ENCODE measurements around the gene CUL7. TPM values are rescaled to one million over a fixed set of nuclear protein-coding genes. Genes with fewer than 3 reads are reported as not detected.
"Not testable (repeated sequence)": the region's sequence is repeated elsewhere in the genome, so short reads cannot be mapped to it uniquely, and the experiment has no call there.

CUL7 gene
- total and polyA plus RNA-seq, 5 experiments from 2014 or later = 1.6 to 14.4 (median 3.5) TPM

- Mint-ChIP-seq H3K36me3 (no peaks in the 10 kb centered on the region), H3K27ac (no peak overlapping the region), H3K27me3 (no peaks in the 10 kb centered on the region), H3K4me3 (no peak overlapping the region), H3K9me3 (no peaks in the 10 kb centered on the region), H3K4me1 (peaks cover 2 to 16% (median 12%) of the 10 kb centered on the region in 4 donors)
- ATAC-seq (no peak), DNase-seq (no peak)
- POLR2A ChIA-PET = interaction anchor here (0.5 to 1.6 kb wide), 2 partner anchors 10 to 37 kb away, joined by 3 read pairs; partner anchors contain the start of gene CUL7
Measured at GRCh38 chr6:43089874-43090558, 36.4 kb upstream of the CUL7 start.

GRCh38 chr6:43089467-43089866 lies 35.8 kb upstream of the CUL7 start:
- Mint-ChIP-seq H3K4me1 (peaks cover 2 to 16% (median 12%) of the 10 kb centered on the region in 4 donors), H3K27me3 (peaks cover 0 to 2% (median 0%) of the 10 kb centered on the region in 5 donors), H3K4me3 (no peak overlapping the region), H3K9me3 (no peaks in the 10 kb centered on the region), H3K36me3 (no peaks in the 10 kb centered on the region), H3K27ac (peak overlapping the region in 1 of 10 donors; percentile 46)
- ATAC-seq = no peak
- no peak for DNase-seq
- POLR2A ChIA-PET = interaction anchor here (0.5 to 1.6 kb wide), 2 partner anchors 10 to 36 kb away, joined by 3 read pairs; partner anchors contain the start of gene CUL7

GRCh38 chr6:43088654-43089056 lies 35.0 kb upstream of the CUL7 start:
- POLR2A ChIA-PET = no interaction called here

GRCh38 chr6:43086022-43086658 lies 32.5 kb upstream of the CUL7 start:
- Mint-ChIP-seq H3K4me1 (peaks cover 0 to under 1% (median 0%) of the 10 kb centered on the region in 4 donors), H3K4me3 (no peak overlapping the region), H3K27ac (no peak overlapping the region), H3K36me3 (no peaks in the 10 kb centered on the region), H3K27me3 (peaks cover 0 to 3% (median 0%) of the 10 kb centered on the region in 5 donors), H3K9me3 (no peaks in the 10 kb centered on the region)
- ATAC-seq (no peak), DNase-seq (no peak)
- POLR2A ChIA-PET = no interaction called here

More at GRCh38 chr6:43088654-43089056, 35.0 kb upstream of the CUL7 start:
- ATAC-seq (no peak), DNase-seq (no peak)
- peaks cover 0 to 11% (median 7%) of the 10 kb centered on the region in 4 donors for H3K4me1 Mint-ChIP-seq
- H3K27me3 Mint-ChIP-seq = peaks cover 0 to 3% (median 0%) of the 10 kb centered on the region in 5 donors
- no peaks in the 10 kb centered on the region for H3K36me3 Mint-ChIP-seq
- H3K4me3 Mint-ChIP-seq = no peak overlapping the region
- no peaks in the 10 kb centered on the region for H3K9me3 Mint-ChIP-seq
- H3K27ac Mint-ChIP-seq = no peak overlapping the region

- H3K4me3 Mint-ChIP-seq = no peak overlapping the region
- peaks cover 1 to 3% (median 2%) of the 10 kb centered on the region in 4 donors for H3K4me1 Mint-ChIP-seq
- H3K27me3 Mint-ChIP-seq = peaks cover 2 to 8% (median 5%) of the 10 kb centered on the region in 5 donors
- H3K36me3 Mint-ChIP-seq = no peaks in the 10 kb centered on the region
- no peak for ATAC-seq
- no peak overlapping the region for H3K27ac Mint-ChIP-seq
- no peaks in the 10 kb centered on the region for H3K9me3 Mint-ChIP-seq
- POLR2A ChIA-PET = interaction anchor here (0.6 kb wide), 1 partner anchor 466 kb away, joined by 3 read pairs; no protein-coding TSS in a partner anchor
- DNase-seq = no peak
Measured at GRCh38 chr6:43082806-43083655, 29.4 kb upstream of the CUL7 start.

- DNase-seq, H3K4me3 Mint-ChIP-seq, POLR2A ChIA-PET, H3K36me3 Mint-ChIP-seq, H3K9me3 Mint-ChIP-seq, H3K4me1 Mint-ChIP-seq, ATAC-seq: not testable (repeated sequence)
- Mint-ChIP-seq H3K27me3 (peaks cover 8 to 14% (median 13%) of the 10 kb centered on the region in 5 donors), H3K27ac (peak overlapping the region in 1 of 10 donors; percentile 73)
Measured at GRCh38 chr6:43081922-43082321, 28.3 kb upstream of the CUL7 start.

- POLR2A ChIA-PET = interaction anchor here (0.5 kb wide), 1 partner anchor 226 kb away, joined by 3 read pairs; no protein-coding TSS in a partner anchor
- no peak for ATAC-seq
Measured at GRCh38 chr6:43081043-43081442, 27.4 kb upstream of the CUL7 start.

GRCh38 chr6:43078691-43079090 lies 25.0 kb upstream of the CUL7 start:
- Mint-ChIP-seq H3K4me3 (peak overlapping the region in 1 of 10 donors; percentile 8), H3K27me3 (peaks cover 8 to 23% (median 13%) of the 10 kb centered on the region in 5 donors), H3K9me3 (no peaks in the 10 kb centered on the region), H3K27ac (no peak overlapping the region), H3K4me1 (peaks cover 3 to 11% (median 9%) of the 10 kb centered on the region in 4 donors), H3K36me3 (peaks cover 0 to 12% (median 0%) of the 10 kb centered on the region in 3 donors)
- DNase-seq (peak in 1 of 10 donors; percentile 19), ATAC-seq (no peak)
- POLR2A ChIA-PET = no interaction called here

More at GRCh38 chr6:43081043-43081442, 27.4 kb upstream of the CUL7 start:
- Mint-ChIP-seq H3K27ac (no peak overlapping the region), H3K27me3 (peaks cover 8 to 18% (median 13%) of the 10 kb centered on the region in 5 donors), H3K4me1 (peaks cover 3 to 9% (median 7%) of the 10 kb centered on the region in 4 donors), H3K36me3 (no peaks in the 10 kb centered on the region), H3K4me3 (no peak overlapping the region), H3K9me3 (no peaks in the 10 kb centered on the region)
- DNase-seq = no peak

- Mint-ChIP-seq H3K27ac (peak overlapping the region in 3 of 10 donors; percentile 3 to 15 (median 5)), H3K4me1 (peaks cover 3 to 11% (median 9%) of the 10 kb centered on the region in 4 donors), H3K4me3 (peak overlapping the region in 9 of 10 donors; percentile 3 to 77 (median 64)), H3K27me3 (peaks cover 8 to 23% (median 13%) of the 10 kb centered on the region in 5 donors), H3K9me3 (no peaks in the 10 kb centered on the region), H3K36me3 (peaks cover 0 to 19% (median 4%) of the 10 kb centered on the region in 3 donors)
- POLR2A ChIA-PET = no interaction called here
- ATAC-seq (no peak), DNase-seq (peak in 1 of 10 donors; percentile 36)
Measured at GRCh38 chr6:43077981-43078511, 24.4 kb upstream of the CUL7 start.

- DNase-seq (peak in 1 of 10 donors; percentile 59), ATAC-seq (no peak)
- Mint-ChIP-seq H3K36me3 (peaks cover 0 to 26% (median 10%) of the 10 kb centered on the region in 3 donors), H3K9me3 (no peaks in the 10 kb centered on the region), H3K4me3 (peak overlapping the region; percentile 55 to 79 (median 66)), H3K27me3 (peaks cover 8 to 23% (median 13%) of the 10 kb centered on the region in 5 donors), H3K4me1 (peaks cover 3 to 11% (median 9%) of the 10 kb centered on the region in 4 donors), H3K27ac (peak overlapping the region in 1 of 10 donors; percentile 15)
- POLR2A ChIA-PET = interaction anchor here (0.7 kb wide), 1 partner anchor 13 kb away, joined by 3 read pairs; no protein-coding TSS in a partner anchor
Measured at GRCh38 chr6:43077333-43077809, 23.7 kb upstream of the CUL7 start.

GRCh38 chr6:43076464-43077332 lies 23.0 kb upstream of the CUL7 start:
- H3K27me3 Mint-ChIP-seq = peaks cover 8 to 23% (median 13%) of the 10 kb centered on the region in 5 donors
- peak; percentile 29 to 51 for ATAC-seq
- peak in 3 of 10 donors; percentile 13 to 43 (median 33) for DNase-seq
- peaks cover 5 to 11% (median 9%) of the 10 kb centered on the region in 4 donors for H3K4me1 Mint-ChIP-seq
- H3K9me3 Mint-ChIP-seq = no peaks in the 10 kb centered on the region
- H3K27ac Mint-ChIP-seq = peak overlapping the region in 1 of 10 donors; percentile 27
- peaks cover 0 to 32% (median 17%) of the 10 kb centered on the region in 3 donors for H3K36me3 Mint-ChIP-seq
- H3K4me3 Mint-ChIP-seq = peak overlapping the region; percentile 55 to 79 (median 66)
- POLR2A ChIA-PET = interaction anchor here (0.6 to 0.7 kb wide), 2 partner anchors 12 to 997 kb away, joined by 3 to 5 read pairs; no protein-coding TSS in a partner anchor

Data from naive thymus-derived CD8-positive, alpha-beta T cell (primary cell).